ENCODE results near the gene KLK15. TPM values are rescaled to one million over a fixed set of nuclear protein-coding genes. Genes with fewer than 3 reads are reported as not detected.

KLK15 gene
- total RNA-seq, 1 donor from 2014 or later = not detected

DNA sequence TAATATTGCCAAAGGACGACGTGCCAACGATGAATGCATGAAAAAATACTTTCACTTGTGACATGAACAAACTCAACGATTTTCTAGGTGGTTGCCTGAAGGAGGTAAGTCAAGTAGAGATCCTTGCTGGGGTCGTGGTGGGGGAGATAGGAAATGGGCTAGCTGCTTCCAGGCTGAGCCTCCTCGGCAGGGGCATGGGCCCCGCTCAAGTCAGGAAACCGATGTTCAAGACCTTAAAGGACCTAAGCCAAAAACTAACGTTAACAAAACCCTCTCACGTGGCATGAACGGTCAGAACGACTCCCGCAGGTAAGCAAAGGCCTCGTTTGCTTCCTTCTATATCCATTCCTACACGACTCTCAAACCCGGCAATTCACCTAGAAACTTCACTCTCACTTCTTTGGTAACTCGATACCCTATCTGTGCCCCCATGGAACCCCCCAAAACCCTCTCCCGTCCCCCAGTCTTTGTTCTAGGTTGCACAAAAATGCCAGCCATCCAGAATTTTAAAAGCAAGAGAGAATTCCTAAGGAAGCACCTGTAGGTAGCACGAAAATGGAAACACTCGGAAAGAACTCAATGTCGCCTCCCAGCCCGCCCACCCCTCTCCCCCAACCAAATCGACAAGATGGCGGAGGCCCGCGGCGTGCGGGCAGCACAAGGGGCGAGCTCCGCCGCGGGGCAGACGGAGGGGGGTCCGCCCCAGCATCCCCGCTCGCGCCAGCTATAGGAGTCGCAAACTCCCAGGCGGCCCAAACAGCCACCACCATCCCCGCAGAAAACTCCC, 29.5 kb downstream of the KLK15 start:
- Mint-ChIP-seq H3K27me3 (peaks cover 14% of the 10 kb centered on the region), H3K36me3 (peaks cover 13% of the 10 kb centered on the region), H3K9me3 (no peaks in the 10 kb centered on the region), H3K27ac (peak overlapping the region; percentile 100), H3K4me3 (peak overlapping the region; percentile 100), H3K4me1 (ENCODE audit: unreplicated experiment) (peaks cover 19% of the 10 kb centered on the region)
- no peak for TF ChIP-seq CTCF (conservative IDR thresholded peaks at IDR 0.05)
- no peak for DNase-seq (ENCODE audit: extremely low spot score, unreplicated experiment)

DNA sequence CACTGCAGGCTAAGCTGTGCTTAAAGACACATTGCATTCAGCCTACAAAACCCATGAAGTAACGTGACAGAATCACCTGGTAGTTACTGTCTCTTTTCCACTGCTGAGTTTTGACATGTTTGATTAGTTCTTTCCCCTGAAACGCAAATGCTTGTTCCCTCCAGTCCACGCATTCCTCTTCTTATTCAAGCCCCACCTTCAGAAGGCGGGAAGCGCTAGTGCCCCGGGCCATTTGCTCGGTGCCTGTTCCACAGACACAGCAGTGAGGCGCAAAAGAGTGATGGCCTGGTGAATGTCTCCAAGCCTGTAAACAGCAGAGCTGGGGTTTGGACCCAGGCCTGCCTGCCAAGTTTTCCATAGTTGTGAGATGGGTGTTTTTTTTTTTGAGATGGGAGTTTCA, 32.3 kb downstream of the KLK15 start:
- no peak for DNase-seq (ENCODE audit: extremely low spot score, unreplicated experiment)
- Mint-ChIP-seq H3K27ac (peak overlapping the region; percentile 91), H3K27me3 (no peaks in the 10 kb centered on the region), H3K36me3 (peaks cover 13% of the 10 kb centered on the region), H3K9me3 (no peaks in the 10 kb centered on the region), H3K4me1 (ENCODE audit: unreplicated experiment) (peaks cover 19% of the 10 kb centered on the region), H3K4me3 (peak overlapping the region; percentile 76)
- no peak for TF ChIP-seq CTCF (conservative IDR thresholded peaks at IDR 0.05)

GRCh38 chr19:50799547-50799851, 33.9 kb downstream of the KLK15 start:
- no peaks in the 10 kb centered on the region for H3K9me3 Mint-ChIP-seq
- DNase-seq (ENCODE audit: extremely low spot score, unreplicated experiment) = no peak
- TF ChIP-seq CTCF (conservative IDR thresholded peaks at IDR 0.05) = no peak
- H3K4me1 Mint-ChIP-seq (ENCODE audit: unreplicated experiment) = peaks cover 13% of the 10 kb centered on the region
- no peaks in the 10 kb centered on the region for H3K27me3 Mint-ChIP-seq
- H3K36me3 Mint-ChIP-seq = peaks cover 12% of the 10 kb centered on the region
- H3K4me3 Mint-ChIP-seq = no peak overlapping the region
- no peak overlapping the region for H3K27ac Mint-ChIP-seq

DNA sequence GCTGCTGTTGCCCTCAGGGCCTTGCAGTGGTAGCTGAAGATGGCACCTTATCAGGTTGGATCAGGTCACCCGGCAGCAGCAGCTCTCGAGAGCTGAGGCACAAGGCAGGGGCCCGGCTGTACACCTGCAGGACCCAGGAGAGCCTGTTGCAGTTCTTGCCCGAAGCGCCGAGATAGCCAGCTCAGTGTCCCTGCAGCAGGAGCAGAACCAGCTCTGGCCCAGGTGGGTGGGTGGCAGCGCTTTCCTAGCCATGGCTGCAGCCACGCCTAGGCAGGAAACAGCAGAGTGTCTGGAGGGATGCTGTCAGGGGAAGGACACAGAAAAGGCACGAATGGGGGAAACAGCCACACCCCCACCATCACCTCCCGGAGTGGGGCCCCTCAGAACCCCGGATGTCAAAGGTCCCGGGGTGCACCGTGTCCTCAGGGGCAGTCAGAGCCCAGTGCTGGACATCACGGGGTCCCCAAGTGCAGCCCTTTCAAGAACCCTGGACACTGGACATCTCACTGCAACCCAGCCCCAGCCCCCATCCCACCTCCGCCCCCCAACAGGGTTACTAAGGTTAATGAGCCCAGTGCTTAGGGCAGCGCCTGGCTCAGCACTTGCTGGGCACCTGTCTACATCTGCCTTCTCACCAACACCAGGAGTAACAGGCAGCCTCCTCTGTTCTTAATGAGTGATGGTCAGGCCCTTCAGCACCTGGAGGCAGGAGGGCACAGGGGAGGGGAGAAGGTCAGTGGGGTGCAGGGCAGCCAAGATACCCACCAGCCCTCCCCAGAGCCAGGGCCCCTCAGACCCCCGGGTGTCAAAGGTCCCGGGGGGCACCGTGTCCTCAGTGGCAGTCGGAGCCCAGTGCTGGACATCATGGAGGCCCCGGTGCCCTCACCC, 34.5 kb downstream of the KLK15 start:
- H3K4me3 Mint-ChIP-seq = no peak overlapping the region
- no peak for DNase-seq (ENCODE audit: extremely low spot score, unreplicated experiment)
- no peak for TF ChIP-seq CTCF (conservative IDR thresholded peaks at IDR 0.05)
- H3K9me3 Mint-ChIP-seq = no peaks in the 10 kb centered on the region
- H3K4me1 Mint-ChIP-seq (ENCODE audit: unreplicated experiment) = peaks cover 11% of the 10 kb centered on the region
- no peaks in the 10 kb centered on the region for H3K27me3 Mint-ChIP-seq
- H3K27ac Mint-ChIP-seq = no peak overlapping the region
- peaks cover 9% of the 10 kb centered on the region for H3K36me3 Mint-ChIP-seq

DNA sequence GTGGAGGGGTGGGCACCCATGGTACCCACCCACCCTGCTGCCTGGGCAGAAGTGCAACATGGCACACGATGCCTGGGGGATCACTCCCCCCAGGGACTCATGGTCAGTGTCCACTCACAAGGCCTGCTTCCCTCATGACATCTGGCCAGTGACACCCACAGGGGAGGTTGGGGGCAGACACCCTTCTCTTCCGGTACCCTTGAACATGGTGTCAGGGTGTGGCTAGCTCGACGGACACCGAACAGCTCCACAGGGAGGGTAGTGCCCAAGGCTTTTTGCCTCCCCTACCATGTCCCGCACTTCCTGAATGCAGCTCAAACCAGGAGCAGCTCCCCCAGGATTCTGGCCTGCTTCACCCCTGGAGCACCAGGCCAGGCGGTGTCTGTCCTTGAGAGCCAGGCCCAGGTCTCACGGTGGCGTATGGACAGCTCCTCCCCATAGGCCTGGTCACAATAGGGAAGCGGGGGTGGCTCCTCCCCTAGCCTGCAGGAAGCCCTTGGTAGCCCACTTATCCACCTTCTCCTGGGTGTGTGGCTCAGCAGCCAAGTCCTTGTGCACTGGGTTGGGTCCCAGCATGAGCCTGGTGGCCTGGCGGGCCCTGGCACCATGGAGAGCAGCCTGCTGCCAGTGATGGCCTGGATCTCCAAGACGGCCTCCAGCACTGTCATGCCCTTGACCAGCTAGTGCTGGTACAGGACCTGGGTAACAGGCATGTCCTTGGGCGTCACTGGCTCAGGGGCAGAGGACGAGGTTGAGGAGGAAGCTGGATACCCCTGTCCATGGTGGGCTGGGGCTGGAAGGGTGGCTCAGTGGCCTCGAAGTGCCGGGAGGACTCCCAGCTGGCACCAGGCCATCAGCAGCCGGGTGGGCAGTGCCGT, 35.4 kb downstream of the KLK15 start:
- Mint-ChIP-seq H3K4me1 (ENCODE audit: unreplicated experiment) (peaks cover 11% of the 10 kb centered on the region), H3K9me3 (no peaks in the 10 kb centered on the region), H3K27me3 (no peaks in the 10 kb centered on the region), H3K4me3 (no peak overlapping the region), H3K36me3 (peaks cover 9% of the 10 kb centered on the region), H3K27ac (no peak overlapping the region)
- no peak for TF ChIP-seq CTCF (conservative IDR thresholded peaks at IDR 0.05)
- no peak for DNase-seq (ENCODE audit: extremely low spot score, unreplicated experiment)
